NCI-H510A treated with DMSO at 0.1 percent for 48 hours (cell line): Measurements from ENCODE around the gene BLOC1S4.
"Not testable (repeated sequence)": the region's sequence is repeated elsewhere in the genome, so short reads cannot be mapped to it uniquely, and the experiment has no call there.

Source experiments
- DNase-seq: peaks from one replicate; lab custom pipeline; 2025; lab: John Stamatoyannopoulos, UW

The BLOC1S4 gene, protein sequence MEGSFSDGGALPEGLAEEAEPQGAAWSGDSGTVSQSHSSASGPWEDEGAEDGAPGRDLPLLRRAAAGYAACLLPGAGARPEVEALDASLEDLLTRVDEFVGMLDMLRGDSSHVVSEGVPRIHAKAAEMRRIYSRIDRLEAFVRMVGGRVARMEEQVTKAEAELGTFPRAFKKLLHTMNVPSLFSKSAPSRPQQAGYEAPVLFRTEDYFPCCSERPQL

GRCh38 chr4:6716018-6716911 lies at the start of gene BLOC1S4:
Gene BLOC1S4 (plus strand): TSS chr4:6716174. CDS start chr4:6716210, 36 bp downstream.
- DNase-seq: peak; percentile 38

DNA sequence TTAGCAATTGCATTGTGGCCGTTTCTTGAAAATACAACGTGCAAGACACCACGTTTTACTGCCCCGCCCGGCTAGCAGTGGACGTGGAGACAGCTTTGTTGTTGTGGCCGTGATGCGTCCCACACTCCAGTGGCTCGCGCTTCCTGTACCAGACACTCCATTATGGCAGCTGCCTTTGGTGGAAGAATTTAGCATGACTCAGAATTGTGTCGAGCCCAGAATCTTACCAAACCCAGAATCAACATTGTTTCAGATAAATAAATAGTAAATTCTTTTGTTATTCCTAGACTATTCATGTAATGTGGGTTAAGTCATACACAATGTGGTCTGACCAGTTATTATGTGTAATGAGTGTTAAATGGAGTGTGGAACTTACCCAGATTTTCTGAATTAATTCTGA lies 47.6 kb upstream of the BLOC1S4 start:
- DNase-seq: no peak

GRCh38 chr4:6671648-6672047 lies 44.3 kb upstream of the BLOC1S4 start:
- no peak for DNase-seq

DNA sequence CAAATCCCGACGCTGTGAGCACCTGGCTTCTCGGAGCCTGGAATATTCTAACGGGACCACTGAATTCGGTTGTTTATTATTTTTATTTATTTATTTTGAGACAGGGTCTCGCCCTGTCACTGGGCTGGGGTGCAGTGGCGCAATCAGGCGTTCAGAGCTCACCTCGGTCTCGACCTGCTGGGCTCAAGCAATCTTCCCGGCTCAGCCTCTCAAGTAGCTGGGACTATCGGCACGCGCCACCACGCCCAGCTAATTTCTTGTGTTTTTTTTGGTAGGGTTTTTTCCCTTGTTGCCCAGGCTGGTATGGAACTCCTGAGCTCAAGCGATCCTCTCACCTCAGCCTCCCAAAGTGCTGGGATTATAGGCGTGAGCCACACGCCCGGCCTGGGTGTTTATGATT lies 43.8 kb upstream of the BLOC1S4 start:
- no peak for DNase-seq

DNA sequence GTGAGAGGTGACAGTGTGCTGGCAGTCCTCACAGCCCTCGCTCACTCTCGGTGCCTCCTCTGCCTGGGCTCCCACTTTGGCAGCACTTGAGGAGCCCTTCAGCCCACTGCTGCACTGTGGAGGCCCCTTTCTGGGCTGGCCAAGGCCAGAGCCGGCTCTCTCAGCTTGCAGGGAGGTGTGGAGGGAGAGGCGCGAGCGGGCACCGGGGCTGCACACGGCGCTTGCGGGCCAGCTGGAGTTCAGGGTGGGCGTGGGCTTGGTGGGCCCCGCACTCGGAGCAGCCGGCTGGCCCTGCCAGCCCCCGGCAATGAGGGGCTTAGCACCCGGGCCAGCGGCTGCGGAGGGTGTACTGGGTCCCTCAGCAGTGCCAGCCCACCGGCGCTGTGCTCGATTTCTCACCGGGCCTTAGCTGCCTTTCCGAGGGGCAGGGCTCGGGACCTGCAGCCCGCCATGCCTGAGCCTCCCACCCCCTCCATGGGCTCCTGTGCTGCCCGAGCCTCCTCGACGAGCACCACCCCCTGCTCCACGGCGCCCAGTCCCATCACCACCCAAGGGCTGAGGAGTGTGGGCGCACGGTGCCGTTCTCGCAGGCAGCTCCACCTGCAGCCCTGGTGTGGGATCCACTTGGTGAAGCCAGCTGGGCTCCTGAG lies 43.3 kb upstream of the BLOC1S4 start:
- not testable (repeated sequence) for DNase-seq

DNA sequence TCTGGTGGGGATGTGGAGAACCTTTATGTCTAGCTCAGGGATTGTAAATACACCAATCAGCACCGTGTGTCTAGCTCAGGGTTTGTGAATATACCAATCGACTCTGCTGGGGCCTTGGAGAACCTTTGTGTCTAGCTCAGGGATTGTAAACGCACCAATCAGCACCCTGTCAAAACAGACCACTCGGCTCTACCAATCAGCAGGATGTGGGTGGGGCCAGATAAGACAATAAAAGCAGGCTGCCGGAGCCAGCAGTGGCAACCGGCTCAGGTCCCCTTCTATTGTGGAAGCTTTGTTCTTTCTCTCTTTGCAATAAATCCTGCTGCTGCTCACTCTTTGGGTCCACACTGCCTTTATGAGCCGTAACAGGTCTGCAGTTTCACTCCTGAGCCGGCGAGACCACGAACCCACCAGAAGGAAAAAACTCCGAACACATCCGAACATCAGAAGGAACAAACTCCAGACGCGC lies 42.7 kb upstream of the BLOC1S4 start:
- DNase-seq: not testable (repeated sequence)

DNA sequence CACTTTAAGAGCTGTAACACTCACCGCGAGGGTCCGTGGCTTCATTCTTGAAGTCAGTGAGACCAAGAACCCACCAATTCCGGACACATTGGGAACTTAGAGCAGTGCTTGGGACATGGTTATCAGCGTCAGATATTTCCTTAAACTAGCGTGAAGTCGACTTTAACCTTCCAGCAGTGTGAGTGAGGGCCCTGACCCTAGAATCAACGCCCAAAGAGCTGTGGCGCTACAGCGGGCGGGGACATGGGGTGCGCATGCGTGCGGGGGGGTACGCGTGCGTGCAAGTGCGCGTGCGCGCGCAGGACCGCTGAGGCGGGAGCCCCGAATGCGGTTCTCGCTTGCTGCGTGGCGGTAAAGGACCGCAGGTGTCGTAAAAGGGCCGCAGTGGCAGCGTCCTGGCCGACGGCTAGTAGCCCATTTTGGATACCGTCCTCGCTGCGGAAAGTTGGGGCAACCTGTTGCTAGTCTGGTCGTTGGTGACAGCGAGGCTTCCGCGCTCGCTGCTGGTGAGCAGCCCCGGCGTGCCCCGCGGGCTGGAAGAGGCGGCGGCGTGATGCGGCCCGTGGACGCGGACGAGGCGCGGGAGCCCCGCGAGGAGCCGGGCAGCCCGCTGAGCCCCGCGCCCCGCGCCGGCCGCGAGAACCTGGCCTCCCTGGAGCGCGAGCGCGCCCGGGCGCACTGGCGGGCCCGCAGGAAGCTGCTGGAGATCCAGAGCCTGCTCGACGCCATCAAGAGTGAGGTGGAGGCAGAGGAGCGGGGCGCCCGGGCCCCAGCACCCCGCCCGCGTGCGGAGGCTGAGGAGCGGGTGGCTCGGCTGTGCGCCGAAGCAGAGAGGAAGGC lies 42.1 kb upstream of the BLOC1S4 start:
- DNase-seq: peak; percentile 49

- DNase-seq: peak; percentile 27
Measured at GRCh38 chr4:6674500-6675149, 41.3 kb upstream of the BLOC1S4 start.

DNA sequence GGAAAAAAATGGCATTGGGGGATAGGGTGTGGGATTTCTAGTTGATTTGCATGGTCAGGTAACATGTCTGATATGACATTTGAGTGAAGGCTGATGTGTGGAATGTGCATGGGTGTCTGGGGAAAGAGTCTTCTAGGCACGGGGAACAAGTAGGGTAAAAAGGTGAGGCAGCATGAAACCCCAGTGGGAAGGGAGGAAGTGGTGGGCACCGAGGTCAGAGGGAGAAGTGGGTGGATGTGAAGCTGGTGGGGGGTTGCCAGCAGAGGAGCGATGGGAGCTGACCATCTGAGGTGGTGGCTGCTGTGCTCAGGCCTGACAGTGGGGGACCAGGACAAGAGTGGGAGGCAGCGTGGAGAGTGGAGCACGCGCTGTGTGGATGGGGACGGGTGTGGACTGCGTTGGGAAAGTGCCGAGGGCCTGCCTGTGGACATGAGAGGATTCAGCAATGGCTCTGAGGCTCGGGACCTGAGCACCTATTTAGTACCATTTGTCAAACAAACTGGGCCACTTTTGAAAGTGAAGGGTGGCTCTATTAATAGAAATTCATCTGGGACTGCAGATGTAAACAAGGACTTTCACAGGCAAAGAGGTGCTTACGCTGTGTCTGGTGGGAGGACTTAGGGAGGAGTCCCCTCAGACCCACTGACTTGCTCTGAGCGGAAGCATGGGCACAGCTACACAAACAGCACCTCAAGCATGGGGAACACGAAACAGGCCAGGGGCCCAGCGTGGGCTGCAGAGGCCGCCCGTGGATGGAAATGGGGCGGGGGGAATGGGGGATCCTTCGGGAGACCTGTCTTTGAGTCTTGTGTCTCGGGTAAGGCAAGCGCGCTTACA lies 39.0 kb upstream of the BLOC1S4 start:
- peak; percentile 17 for DNase-seq

DNA sequence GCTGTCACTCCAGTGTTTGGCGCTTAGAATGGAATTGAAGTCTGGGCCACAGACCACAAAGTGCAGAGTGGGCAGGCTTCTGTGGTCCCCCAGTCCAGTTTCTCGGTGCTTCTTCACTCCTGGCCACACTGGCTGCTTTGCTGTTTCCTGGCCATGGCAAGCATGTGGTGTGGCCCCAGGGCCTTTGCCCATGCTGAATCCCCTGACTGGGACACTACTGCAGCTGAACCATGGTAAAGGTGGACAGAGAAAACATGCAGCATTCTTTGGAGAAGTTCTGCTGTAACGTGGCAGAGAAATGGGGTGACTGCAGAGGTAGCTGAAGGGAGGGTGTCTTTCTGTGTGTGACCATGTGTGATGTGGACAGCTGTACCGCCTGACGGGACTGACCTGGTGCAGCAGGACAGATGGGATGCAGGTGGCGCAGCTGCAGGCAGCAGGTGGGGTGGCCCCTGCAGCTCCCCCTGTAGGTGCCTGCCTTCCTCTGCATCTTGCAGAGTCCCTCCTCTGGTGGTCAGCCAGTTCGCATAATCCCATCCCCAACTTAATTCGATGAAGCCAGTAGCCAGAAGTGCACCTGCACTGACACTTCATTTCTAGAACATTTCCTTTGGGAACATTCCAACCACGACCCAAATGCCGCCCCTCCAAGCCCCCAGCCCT lies 35.5 kb upstream of the BLOC1S4 start:
- no peak for DNase-seq

DNA sequence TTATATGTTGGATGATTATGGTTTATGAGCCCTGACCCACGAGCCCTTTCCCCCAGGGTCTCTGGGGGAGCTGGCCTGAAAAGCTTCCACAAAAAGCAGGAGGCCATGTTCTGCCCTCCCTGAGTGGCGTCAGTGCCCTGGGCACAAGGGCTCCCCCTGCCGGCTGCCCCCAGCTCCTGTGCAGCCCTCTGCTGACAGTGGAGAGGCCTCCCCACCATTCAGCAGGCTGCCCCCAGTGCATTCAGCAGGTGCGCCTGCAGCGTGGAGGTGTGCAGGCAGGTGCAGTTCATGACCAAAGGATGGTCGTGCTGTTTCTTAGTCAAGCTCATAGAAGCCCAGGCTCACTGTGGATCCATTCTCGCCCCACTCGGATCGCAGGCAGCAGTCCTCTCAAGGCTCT lies 34.8 kb upstream of the BLOC1S4 start:
- DNase-seq: no peak

GRCh38 chr4:6682862-6683590 lies 32.9 kb upstream of the BLOC1S4 start:
- DNase-seq: no peak

- no peak for DNase-seq
Measured at GRCh38 chr4:6684656-6685055, 31.3 kb upstream of the BLOC1S4 start.

DNA sequence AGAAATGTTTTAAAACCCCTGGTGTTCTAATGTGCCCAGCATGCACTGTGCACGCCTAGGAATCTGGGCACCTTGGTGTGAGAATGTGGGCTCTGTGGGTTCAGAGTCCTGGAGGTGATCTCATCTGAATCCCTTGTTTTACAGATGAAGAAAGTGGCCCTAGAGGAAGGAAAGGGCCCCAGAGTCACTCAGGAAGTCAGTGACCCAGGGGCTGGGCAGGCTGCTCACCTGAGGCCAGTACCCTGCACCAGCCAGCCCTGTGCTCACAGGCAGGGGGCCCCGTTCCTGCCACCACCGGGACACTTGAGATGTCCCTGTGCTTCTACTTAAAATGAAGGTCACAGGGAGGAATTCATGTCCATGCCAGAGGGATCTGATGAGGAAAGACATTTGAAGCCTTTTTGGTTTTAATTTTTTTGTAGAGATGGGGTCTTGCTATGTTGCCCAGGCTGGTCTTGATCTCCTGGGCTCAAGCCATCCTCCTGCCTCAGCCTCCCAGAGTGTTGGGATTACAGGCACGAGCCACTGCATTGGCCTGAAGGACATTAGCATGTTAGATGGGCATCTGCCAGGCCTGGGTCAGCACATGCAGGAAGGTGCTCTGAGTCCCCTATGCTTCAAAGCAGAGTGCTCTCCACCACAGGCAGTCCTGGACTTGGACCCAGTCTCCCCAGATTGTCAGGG lies 29.7 kb upstream of the BLOC1S4 start:
- DNase-seq: no peak

DNA sequence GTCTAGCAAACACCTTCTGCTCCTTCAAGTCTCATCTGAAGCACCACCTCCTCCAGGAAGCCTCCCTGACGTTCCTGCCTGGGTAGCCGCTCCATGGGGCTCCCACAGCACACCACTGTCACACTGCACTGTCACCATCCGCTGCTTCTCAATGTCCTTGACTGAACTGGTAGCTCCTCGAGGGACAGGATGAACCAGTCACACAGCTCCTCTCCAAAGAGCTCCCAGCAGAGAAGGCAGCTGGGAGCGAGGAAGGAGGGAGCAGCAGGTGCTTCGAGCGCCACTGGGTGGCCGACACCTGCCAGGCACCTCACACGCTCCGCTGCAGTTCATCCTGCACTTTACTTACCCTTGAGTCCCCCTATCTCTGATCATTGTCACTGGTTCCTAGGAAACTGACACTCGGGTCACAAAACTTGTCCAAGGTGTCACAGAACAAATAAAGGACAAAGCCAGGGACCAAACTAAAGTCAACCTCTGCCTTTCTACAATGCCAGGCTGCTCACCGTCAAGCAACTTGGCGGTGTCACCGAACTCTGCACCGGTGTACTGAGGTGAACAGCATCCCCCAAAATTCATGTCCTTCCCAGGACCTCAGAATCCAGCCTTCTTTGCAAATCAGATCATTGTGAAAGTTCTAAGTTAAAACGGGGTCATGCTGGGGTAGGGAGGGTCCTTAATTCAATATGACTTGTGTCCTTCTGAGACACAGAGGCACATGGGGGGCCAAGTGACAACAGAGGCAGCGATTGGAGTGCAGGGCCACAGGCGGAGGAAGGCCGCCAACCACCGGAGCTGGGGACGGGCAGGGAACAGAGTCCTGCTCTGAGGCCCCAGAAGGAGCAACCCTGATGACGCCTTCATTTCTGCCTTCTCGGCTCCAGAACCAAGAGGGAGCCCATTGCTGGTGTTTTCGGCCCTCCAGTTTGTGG lies 27.8 kb upstream of the BLOC1S4 start:
- DNase-seq: peak; percentile 64

- DNase-seq: no peak
Measured at GRCh38 chr4:6688879-6689505, 27.0 kb upstream of the BLOC1S4 start.

DNA sequence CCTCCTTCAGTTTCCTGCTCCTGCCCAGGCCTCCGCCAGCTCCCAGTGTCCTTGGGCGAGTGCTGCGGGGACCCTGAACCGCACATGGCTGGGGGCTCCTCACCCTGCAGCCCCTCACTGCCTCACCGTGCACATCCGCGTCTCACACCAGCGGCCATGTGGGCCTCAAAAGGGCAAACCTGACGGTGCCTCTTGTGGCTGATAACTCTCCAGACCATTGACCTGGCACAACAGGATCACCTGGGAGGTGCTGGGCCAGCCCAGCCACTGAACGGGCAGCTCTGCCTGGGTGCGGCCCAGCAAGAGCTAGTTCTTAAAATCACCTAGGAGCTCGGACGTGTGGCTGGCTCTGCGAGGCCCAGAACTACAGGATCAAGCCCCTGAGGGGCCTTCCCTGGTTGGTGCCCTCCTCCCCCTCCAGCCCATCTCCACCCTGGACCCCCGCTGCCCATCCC lies 26.4 kb upstream of the BLOC1S4 start:
- no peak for DNase-seq
